LNCaP clone FGC (cell line): ENCODE results near the gene SRSF4.
A peak's percentile ranks its signal among the peaks of the same experiment; 100 is the strongest.

Source experiments
- DNase-seq: peaks from one replicate; pipeline ENCODE4 v3.0.0-alpha.2; 2011; ENCODE audit warnings: low read depth
- H3K4me3 ChIP-seq: 2 replicates; pipeline ENCODE4 v1.5.1; 2011; ENCODE audit warnings: mild to moderate bottlenecking, low read depth, low read length, control low read depth
- CTCF ChIP-seq: IDR thresholded peaks from 2 replicates; pipeline ENCODE4 v1.5.1; 2012; ENCODE audit warnings: mild to moderate bottlenecking; ENCODE audit not compliant: control insufficient read depth, insufficient read depth; ENCODE audit errors: extremely low read depth

Gene SRSF4

DNA sequence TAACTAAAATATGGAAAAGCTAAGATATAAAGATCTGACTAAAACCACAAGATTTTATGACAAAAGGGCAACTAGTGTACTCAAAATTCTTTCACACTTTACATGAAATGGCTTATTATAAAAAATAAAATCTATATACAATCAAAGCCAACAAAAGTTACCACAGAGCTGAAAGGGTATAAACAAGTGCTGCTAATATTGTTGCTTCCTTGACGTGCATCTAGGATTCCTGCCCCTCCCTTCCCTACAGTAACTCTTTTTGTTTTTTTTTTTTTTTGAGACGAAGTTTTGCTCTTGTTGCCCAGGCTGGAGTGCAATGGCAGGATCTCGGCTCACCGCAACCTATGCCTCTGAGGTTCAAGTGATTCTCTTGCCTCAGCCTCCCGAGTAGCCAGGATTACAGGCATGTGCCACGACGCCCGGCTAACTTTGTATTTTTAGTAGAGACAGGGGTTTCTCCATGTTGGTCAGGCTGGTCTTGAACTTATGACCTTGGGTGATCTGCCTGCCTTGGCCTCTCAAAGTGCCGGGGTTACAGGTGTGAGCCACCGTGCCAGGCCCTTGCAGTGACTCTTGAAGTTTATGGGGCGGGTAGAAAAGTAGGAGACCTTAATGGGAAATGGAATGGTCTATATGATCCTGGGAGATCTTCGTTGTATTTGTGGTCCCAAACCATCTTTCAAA is 4.5 kb downstream of the SRSF4 start:
- DNase-seq: no peak
- no peak for TF ChIP-seq CTCF
- H3K4me3 ChIP-seq: no peak overlapping the region

- H3K4me3 ChIP-seq: no peak overlapping the region
- DNase-seq: no peak
- TF ChIP-seq CTCF: no peak
Measured at GRCh38 chr1:29176576-29176975, 5.1 kb downstream of the SRSF4 start.

GRCh38 chr1:29172415-29172939 is 9.2 kb downstream of the SRSF4 start:
- no peak overlapping the region for H3K4me3 ChIP-seq
- DNase-seq: no peak

DNA sequence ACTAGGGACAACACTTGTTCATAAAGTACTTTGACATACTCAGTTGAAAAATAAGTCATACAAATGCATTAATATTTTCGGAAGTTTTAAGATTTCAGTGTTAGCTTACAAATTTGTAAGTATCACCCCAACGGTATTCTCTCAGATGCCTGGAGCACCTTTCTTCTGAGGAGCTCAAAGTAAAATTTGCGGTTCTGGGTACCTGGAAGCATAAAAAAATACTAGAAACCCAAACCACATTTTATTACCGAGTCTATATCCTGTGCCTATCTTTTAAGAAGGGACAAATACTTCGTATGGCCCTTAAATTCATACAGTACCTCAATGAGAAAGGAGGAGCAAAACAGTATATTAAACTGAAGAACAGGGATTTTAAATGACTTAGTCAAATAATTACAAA is 10.2 kb downstream of the SRSF4 start:
- DNase-seq: no peak
- no peak overlapping the region for H3K4me3 ChIP-seq
- TF ChIP-seq CTCF: no peak

More at GRCh38 chr1:29172415-29172939, 9.2 kb downstream of the SRSF4 start:
- TF ChIP-seq CTCF: no peak

- peak; percentile 50 for DNase-seq
- no peak overlapping the region for H3K4me3 ChIP-seq
- TF ChIP-seq CTCF: no peak
Measured at GRCh38 chr1:29171089-29171488, 10.6 kb downstream of the SRSF4 start.

DNA sequence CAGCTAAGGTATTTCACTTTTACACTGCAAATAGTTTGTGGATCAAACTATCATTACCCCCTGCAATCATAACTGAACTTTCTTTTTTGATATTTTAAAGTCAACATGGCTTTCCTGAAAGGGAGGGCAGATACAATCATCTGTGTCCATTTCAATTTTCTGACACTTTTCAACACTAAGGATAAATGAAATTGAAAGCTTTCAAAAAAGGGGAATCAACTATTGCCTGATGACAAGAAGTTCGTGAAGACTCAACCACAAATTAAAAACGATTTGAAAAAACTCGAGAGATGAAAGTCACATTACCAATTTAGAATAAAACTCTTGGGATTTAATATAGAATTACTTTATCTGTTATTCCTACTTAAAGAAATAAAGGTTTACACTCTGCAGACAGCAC is 11.7 kb downstream of the SRSF4 start:
- no peak overlapping the region for H3K4me3 ChIP-seq
- DNase-seq: no peak
- TF ChIP-seq CTCF: no peak

DNA sequence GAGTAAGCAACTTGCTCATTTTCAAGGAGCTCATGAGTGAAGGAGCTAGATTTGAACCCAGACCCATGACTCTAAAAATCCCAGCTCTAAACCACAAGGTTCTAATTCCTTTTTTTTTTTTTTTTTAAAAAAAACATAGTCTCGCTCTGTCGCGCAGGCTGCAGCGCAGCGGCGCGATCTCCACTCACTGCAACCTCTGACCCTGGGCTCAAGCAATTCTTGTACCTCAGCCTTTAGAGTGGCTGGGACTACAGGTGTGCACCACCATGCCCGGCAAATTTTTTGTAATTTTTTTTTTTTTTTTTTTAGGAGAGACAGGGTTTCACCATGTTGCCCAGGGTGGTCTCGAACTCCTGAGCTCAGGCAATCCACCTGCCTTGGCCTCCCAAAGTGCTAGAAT is 13.8 kb downstream of the SRSF4 start:
- no peak for DNase-seq
- TF ChIP-seq CTCF: no peak
- no peak overlapping the region for H3K4me3 ChIP-seq
